Right cardiac atrium (tissue), 5 donors: ENCODE measurements around the gene MMP17. TPM values are rescaled to one million over a fixed set of nuclear protein-coding genes. Genes with fewer than 3 reads are reported as not detected.
A peak's percentile ranks its signal among the peaks of the same experiment; 100 is the strongest.
"Not testable (repeated sequence)": the region's sequence is repeated elsewhere in the genome, so short reads cannot be mapped to it uniquely, and the experiment has no call there.

Experiments
- ATAC-seq, 2 donors: fragments of 200-7000 bp; cut with Tn5 transposase; one replicate each; pipeline versions ENCODE4 v1.8.0 to v1.9.1; 2020; ENCODE audit warnings: moderate library complexity in 2 of 2, mild to moderate bottlenecking in 1 of 2
- DNase-seq, 3 donors: peaks; one replicate each; pipeline ENCODE4 v3.0.0-alpha.2; 2020
- H3K27ac ChIP-seq: one replicate; pipeline ENCODE4 v1.5.1; 2013; ENCODE audit warnings: mild to moderate bottlenecking, low read length, control low read depth, moderate library complexity
- H3K27me3 ChIP-seq: one replicate; pipeline ENCODE4 v1.6.1; 2013; ENCODE audit not compliant: control insufficient read depth, insufficient read depth
- H3K4me1 ChIP-seq: one replicate; pipeline ENCODE4 v1.6.1; 2013; ENCODE audit warnings: low read length; ENCODE audit not compliant: control insufficient read depth, insufficient read depth
- H3K4me3 ChIP-seq: one replicate; pipeline ENCODE4 v1.5.1; 2013; ENCODE audit warnings: low read length, control low read depth
- H3K9me3 ChIP-seq: one replicate; pipeline ENCODE4 v1.6.1; 2013; ENCODE audit warnings: low read length; ENCODE audit not compliant: control insufficient read depth
- WGBS: extraction: QIAGEN DNeasy Blood & Tissue Kit; methylation state at CpG from one replicate; pipeline ENCODE4 v1.1.7; 2013; 5-methylcytosine and 5-hydroxymethylcytosine counted together
- intact Hi-C, 4 donors: fragments of 100-400 bp; cut with DNase I; formaldehyde crosslinking; loops; one replicate each; pipeline versions ENCODE4 v1.11.0 to v1.14.0; 2022 to 2023
- polyA plus RNA-seq: library from polyadenylated mRNA; stranded (reverse); fragments of 200-250 nt; gene quantifications from one replicate; pipeline ENCODE4 v1.2.3, GENCODE V29; 2013
- total RNA-seq, 4 donors: library from RNA; stranded (reverse); fragmentation: NEBNext Ultra II Directional; extraction: Animal tissue kit (Norgen Biotek cat#: 25700); gene quantifications; one replicate each; pipeline ENCODE4 v1.2.1, GENCODE V29; 2021
- donor health status: healthy with polysubstance abuse.
- donor health status: DM: no; HTN: yes; CAD: no.
- donor health status: DM: no; HTN: no; CAD: no.
- donor health status: DM: no; HTN: yes; CAD: no; lungs with severe emphysema.
- donor health status: DM: yes; HTN: yes; CAD: no.

MMP17 gene
- total and polyA plus RNA-seq, 5 donors, result 0.89 to 2.4 (median 1.4) TPM

DNA sequence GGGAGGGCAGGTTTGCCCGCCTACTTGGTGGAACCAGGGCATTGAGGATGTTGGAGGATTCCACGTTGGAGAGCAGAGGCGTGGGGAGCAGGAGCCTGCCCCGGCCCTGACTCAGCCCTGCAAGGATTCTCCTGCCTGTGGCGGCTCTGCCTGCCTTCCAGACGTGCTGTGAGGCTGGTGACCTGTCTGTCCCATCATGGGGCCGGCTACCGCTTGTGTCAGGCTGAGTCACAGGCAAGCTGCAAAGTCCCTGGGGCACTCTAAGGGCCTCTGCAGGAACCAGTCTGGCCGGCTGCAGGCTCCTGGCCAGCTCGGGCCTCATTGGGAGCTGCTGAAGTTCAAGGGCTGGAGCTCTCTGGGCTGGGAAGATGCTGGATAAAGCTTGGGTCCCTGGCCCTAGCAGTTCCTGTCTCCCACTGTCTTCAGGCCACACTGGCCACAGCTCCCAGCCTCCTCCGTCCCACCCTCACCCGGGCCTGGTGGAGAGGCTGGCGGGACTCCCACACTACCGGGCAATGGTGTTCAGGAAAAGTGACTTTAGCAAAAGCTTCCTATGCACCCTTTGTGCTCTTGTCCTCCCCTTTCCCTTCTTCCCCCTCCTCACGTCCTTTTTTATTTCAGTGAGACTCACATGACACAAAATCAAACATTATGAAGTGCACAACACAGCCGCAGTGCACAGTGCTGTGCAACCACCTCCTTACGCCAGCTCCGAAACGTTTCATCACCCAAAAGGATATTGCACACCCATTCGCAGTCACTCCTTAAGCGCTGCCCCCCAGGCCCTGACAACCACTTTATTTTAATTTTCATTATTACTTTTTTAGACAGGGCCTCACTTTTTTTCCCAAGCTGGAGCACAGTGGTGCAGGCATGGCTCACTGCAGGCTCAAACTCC, 44.2 kb downstream of the MMP17 start:
- WGBS, result 64% methylated on average over 21 of the region's 21 CpGs
- Histone ChIP-seq H3K27ac (no peak overlapping the region), H3K9me3 (no peaks in the 10 kb centered on the region), H3K4me3 (no peak overlapping the region), H3K4me1 (no peaks in the 10 kb centered on the region), H3K27me3 (no peaks in the 10 kb centered on the region)
- ATAC-seq, result no peak
- intact Hi-C loops, result no loop called here
- DNase-seq, result no peak

DNA sequence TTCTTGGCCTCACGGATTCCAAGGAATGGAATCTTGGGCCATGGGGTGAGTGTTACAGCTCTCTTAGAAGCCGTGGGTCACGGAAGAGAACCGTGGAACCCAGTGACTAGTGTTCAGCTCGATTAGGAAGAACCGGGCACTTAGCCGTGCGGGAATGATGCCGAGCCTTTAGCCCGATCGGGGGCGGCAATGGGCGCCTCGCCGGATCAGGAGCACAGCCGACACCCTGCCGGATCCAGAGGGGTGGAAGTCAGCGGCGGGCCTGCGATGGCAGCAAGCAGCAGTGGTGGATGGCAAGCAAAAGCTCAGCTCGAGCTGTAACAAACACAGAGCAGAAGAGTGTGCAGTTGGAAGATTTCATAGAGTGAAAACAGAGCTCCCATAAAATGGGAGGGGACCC, 45.1 kb downstream of the MMP17 start:
- H3K27me3 ChIP-seq, result no peaks in the 10 kb centered on the region
- no peak overlapping the region for H3K4me3 ChIP-seq
- H3K4me1 ChIP-seq, result no peaks in the 10 kb centered on the region
- H3K9me3 ChIP-seq, result no peaks in the 10 kb centered on the region
- ATAC-seq, result no peak
- H3K27ac ChIP-seq, result no peak overlapping the region
- 97% methylated on average over 21 of the region's 21 CpGs for WGBS
- no peak for DNase-seq
- intact Hi-C loops, result no loop called here

DNA sequence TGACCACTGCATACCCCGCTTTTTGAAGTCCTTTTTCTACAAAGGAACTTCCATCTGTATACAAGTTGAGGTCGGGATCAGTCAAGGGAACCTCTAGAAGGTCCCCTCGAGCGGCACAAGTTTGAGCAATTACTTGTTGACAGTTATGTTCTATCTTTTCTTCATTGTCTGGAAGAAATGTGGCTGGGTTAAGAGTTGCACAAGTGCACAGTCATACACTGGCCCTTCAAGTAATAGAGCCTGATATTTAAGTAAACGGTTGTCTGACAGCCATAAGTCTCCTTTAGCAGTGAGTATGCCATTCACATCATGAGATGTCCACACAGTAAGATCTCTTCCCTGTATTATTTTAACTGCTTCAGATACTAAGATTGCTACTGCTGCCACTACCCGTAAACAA, 46.8 kb downstream of the MMP17 start:
- not testable (repeated sequence) for H3K27ac ChIP-seq, ATAC-seq
- 81% methylated on average over 6 of the region's 6 CpGs for WGBS

DNA sequence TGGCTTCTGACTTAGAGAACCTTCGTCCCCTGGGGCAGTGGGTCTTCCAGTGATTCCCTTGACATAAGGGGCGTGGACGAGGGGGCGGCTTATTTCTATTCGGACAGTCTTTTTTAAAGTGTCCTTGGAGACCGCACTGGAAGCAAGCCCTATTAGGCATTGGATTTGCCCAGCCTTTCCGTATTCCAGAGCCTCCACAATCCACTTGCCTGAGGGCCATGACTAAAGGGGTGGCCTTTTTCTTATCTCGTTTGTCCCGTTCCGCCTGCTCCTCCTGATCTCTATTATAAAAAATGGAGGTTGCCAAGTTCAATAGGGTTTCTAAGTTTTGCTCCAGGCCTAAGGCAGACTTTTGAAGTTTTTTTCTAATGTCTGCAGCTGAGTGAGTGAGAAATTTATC, 49.0 kb downstream of the MMP17 start:
- DNase-seq, result peak in 1 of 3 donors; percentile 16
- intact Hi-C loops, H3K27me3 ChIP-seq, H3K4me3 ChIP-seq, ATAC-seq, H3K9me3 ChIP-seq, H3K27ac ChIP-seq, H3K4me1 ChIP-seq: not testable (repeated sequence)
- 77% methylated on average over 10 of the region's 10 CpGs for WGBS

More for the DNA sequence above, 46.8 kb downstream of the MMP17 start:
- H3K27me3 ChIP-seq, H3K4me3 ChIP-seq, intact Hi-C loops, DNase-seq, H3K4me1 ChIP-seq, H3K9me3 ChIP-seq: not testable (repeated sequence)

- DNase-seq, intact Hi-C loops, ATAC-seq, H3K27ac ChIP-seq, H3K27me3 ChIP-seq, H3K9me3 ChIP-seq, H3K4me1 ChIP-seq, H3K4me3 ChIP-seq: not testable (repeated sequence)
- WGBS, result 44% methylated on average over 3 of the region's 3 CpGs
These were observed 50.2 kb downstream of the MMP17 start for GRCh38 chr12:131878436-131878835.

DNA sequence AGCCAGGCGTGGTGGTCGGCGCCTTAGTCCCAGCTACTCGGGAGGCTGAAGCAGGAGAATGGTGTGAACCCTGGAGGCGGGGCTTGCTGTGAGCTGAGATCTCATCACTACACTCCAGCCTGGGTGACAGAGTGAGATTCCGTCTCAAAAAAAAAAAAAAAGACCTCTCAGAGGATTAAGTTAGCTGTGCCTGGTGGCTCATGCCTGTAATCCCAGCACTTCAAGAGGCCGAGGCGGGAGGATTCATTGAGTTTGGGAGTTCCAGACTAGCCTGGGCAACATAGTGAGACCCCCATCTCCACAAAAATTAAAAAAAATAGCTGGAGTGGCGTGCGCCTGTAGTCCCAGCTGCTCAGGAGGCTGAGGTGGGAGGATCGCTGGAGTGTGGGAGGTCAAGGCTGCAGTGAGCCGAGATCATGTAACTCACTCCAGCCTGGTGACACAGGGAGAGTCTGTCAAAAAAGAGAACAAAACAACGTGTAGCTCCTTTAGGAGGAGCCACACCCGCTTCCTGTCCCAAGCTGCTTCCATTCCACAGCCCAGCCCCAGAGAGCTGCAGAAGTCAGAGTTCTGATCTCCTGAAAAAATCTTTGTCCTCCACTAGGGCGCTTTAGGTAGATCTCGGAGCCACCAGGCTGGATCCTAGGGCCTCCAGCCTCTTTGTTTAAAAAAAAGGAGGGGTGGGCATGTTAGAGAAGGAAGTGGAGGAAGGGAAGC, 54.8 kb downstream of the MMP17 start:
- H3K9me3 ChIP-seq, result no peaks in the 10 kb centered on the region
- peak in 1 of 2 donors; percentile 43 for ATAC-seq
- DNase-seq, result peak in 1 of 3 donors; percentile 50

GRCh38 chr12:131883521-131883900, 55.3 kb downstream of the MMP17 start:
- WGBS, result 90% methylated on average over 4 of the region's 4 CpGs
- H3K4me1 ChIP-seq, result no peaks in the 10 kb centered on the region
- H3K9me3 ChIP-seq, result no peaks in the 10 kb centered on the region
- no peak overlapping the region for H3K27ac ChIP-seq
- DNase-seq, result peak in 1 of 3 donors; percentile 32
- H3K27me3 ChIP-seq, result no peaks in the 10 kb centered on the region
- H3K4me3 ChIP-seq, result no peak overlapping the region
- intact Hi-C loops, result no loop called here
- ATAC-seq, result no peak

More for the DNA sequence above, 54.8 kb downstream of the MMP17 start:
- Histone ChIP-seq H3K27me3 (no peaks in the 10 kb centered on the region), H3K4me3 (no peak overlapping the region), H3K27ac (no peak overlapping the region), H3K4me1 (no peaks in the 10 kb centered on the region)
- intact Hi-C loops, result no loop called here
- 79% methylated on average over 16 of the region's 16 CpGs for WGBS

DNA sequence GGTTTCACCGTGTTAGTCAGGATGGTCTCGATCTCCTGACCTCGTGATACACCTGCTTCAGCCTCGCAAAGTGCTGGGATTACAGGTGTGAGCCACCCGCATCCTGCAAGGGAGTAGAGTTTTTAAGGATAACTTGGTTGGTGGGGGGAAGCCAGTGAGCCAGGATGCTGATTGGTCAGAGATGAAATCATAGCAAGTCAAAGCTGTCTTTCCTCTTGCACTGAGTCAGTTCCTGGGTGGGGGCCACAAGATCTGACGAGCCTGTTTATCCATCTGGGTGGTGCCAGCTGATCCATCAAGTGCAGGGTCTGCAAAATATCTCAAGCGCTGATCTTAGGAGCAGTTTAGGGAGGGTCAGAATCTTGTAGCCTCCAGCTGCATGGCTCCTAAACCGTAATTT, 56.9 kb downstream of the MMP17 start:
- H3K9me3 ChIP-seq, H3K27me3 ChIP-seq, ATAC-seq, H3K4me1 ChIP-seq, intact Hi-C loops, H3K27ac ChIP-seq, H3K4me3 ChIP-seq: not testable (repeated sequence)
- DNase-seq, result peak in 1 of 3 donors; percentile 3
- 87% methylated on average over 8 of the region's 8 CpGs for WGBS

DNA sequence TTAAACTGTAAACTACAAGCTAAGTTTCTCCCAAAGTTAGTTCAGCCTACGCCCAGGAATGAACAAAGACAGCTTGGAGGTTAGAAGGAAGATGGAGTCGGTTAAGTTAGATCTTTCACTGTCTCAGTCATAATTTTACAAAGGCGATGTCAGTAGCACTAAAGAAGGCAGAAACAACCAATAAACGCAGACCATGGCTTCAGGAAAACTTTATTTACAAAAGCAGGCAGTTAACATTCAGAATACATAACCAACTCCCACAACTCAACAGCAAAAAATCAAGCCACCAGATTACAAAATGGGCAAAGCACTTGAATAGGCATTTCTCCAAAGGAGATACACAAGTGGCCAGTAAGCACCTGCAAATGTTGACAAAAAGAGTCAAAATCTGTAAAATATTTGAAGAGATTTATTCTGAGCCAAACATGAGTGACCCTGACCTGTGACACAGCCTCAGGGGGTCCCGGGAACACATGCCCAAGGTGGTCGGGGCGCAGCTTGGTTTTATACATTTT, 57.4 kb downstream of the MMP17 start:
- DNase-seq, result no peak
- intact Hi-C loops, result no loop called here

DNA sequence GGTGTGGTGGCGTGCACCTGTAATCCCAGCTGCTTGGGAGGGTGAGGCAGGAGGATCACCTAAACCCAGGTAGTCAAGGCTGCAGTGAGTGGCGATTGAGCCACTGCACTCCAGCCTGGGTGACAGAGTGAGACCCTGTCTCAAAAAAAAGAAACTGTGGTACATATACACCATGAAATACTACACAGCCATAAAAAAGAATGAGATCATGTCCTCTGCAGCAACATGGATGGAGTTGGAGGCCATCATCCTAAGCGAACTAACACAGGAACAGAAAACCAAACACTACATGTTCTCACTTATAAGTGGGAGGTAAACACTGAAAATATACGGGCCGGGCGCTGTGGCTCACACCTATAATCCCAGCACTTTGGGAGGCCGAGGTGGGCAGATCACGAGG, 63.5 kb downstream of the MMP17 start:
- H3K4me3 ChIP-seq, ATAC-seq, H3K27ac ChIP-seq, DNase-seq, H3K27me3 ChIP-seq, H3K4me1 ChIP-seq, H3K9me3 ChIP-seq: not testable (repeated sequence)
- WGBS, result 86% methylated on average over 8 of the region's 8 CpGs
- intact Hi-C loops, result loop anchor here in 1 of 4 donors (5.0 kb wide), 1 partner anchor 36 kb away; the partner anchor contains the start of gene PUS1

More for the DNA sequence above, 57.4 kb downstream of the MMP17 start:
- WGBS, result 95% methylated on average over 7 of the region's 7 CpGs
- Histone ChIP-seq H3K27ac (no peak overlapping the region), H3K4me1 (no peaks in the 10 kb centered on the region), H3K4me3 (no peak overlapping the region), H3K27me3 (no peaks in the 10 kb centered on the region), H3K9me3 (no peaks in the 10 kb centered on the region)
- no peak for ATAC-seq
